GM12878 (cell line): ENCODE results near the gene FBLN1. TPM values are rescaled to one million over a fixed set of nuclear protein-coding genes. Genes with fewer than 3 reads are reported as not detected.

Experiments
- ATAC-seq: fragments of 200-7000 bp; cut with Tn5 transposase; 3 replicates; pipeline ENCODE4 v1.9.1; 2020; ENCODE audit warnings: mild to moderate bottlenecking, moderate library complexity
- BruUV-seq: library from RNA; stranded (reverse); fragments of 400-500 nt; replicated peaks from 2 replicates; lab custom pipeline; 2021; lab: Mats Ljungman, UMichigan
- CTCF ChIA-PET: fragments of 300-600 bp; sonication (Branson Sonifier 250); formaldehyde crosslinking; extraction: SDS; loops from one replicate; lab custom pipeline; 2021; ENCODE audit warnings: inconsistent platforms; lab: Yijun Ruan, JAX
- POLR2A ChIA-PET: fragments of 350-600 bp; formaldehyde crosslinking; extraction: SDS; loops from one replicate; lab custom pipeline; 2021; ENCODE audit warnings: inconsistent platforms; lab: Charles Lee
- RAD21 ChIA-PET: fragments of 300-600 bp; sonication (Branson Sonifier 250); formaldehyde crosslinking; loops from one replicate; lab custom pipeline; 2023; ENCODE audit warnings: antibody characterized with exemption; ENCODE audit not compliant: unreplicated experiment; lab: Charles Lee
- SMC1A ChIA-PET: fragments of 300-600 bp; sonication (Branson Sonifier 250); formaldehyde crosslinking; loops from one replicate; lab custom pipeline; 2023; ENCODE audit not compliant: unreplicated experiment, uncharacterized antibody; lab: Charles Lee
- DNase-seq: peaks from one replicate; pipeline ENCODE4 v3.0.0-alpha.2; 2011; ENCODE audit warnings: low read depth, low spot score
- FAIRE-seq: peaks from 3 replicates; lab custom pipeline; 2011; peaks lifted over from hg19 to GRCh38; lab: Jason Lieb, UNC
- H2AFZ ChIP-seq: 2 replicates; pipeline ENCODE4 v1.6.0; 2011; ENCODE audit warnings: low read depth, low read length, control low read depth; ENCODE audit not compliant: control insufficient read depth
- H3K27ac ChIP-seq: 2 replicates; pipeline ENCODE4 v1.5.1; 2011; ENCODE audit warnings: control low read depth; ENCODE audit not compliant: control insufficient read depth, insufficient read depth
- H3K27me3 ChIP-seq, 2 experiments: replicated peaks in 1 of 2; 2 replicates each; pipeline versions ENCODE4 v1.6.0 to v1.6.1; 2011; ENCODE audit warnings: low read length in 1 of 2; ENCODE audit not compliant: control insufficient read depth in 2 of 2, insufficient read depth in 2 of 2
- H3K36me3 ChIP-seq, 2 experiments: 2 replicates each; pipeline ENCODE4 v1.5.1; 2011; ENCODE audit warnings: low read length in 1 of 2; ENCODE audit not compliant: control insufficient read depth in 2 of 2, insufficient read depth in 2 of 2
- H3K4me1 ChIP-seq: 2 replicates; pipeline ENCODE4 v1.6.1; 2011; ENCODE audit warnings: mild to moderate bottlenecking, low read length, moderate library complexity, mixed read lengths; ENCODE audit not compliant: control insufficient read depth, insufficient read depth
- H3K4me2 ChIP-seq: 2 replicates; pipeline ENCODE4 v1.6.0; 2011; ENCODE audit warnings: control low read depth; ENCODE audit not compliant: control insufficient read depth, insufficient read depth
- H3K4me3 ChIP-seq: fragments of 200-600 bp; sonication (generic); 2 replicates; pipeline ENCODE4 v1.5.1; 2016
- H3K79me2 ChIP-seq: 2 replicates; pipeline ENCODE4 v1.6.0; 2011; ENCODE audit warnings: low read length; ENCODE audit not compliant: control insufficient read depth, insufficient read depth
- H3K9ac ChIP-seq: 2 replicates; pipeline ENCODE4 v1.8.0; 2011; ENCODE audit warnings: low read length, control low read depth, mixed read lengths; ENCODE audit not compliant: control insufficient read depth, insufficient read depth
- H3K9me3 ChIP-seq: replicated peaks from 3 replicates; pipeline ENCODE4 v1.5.1; 2011; ENCODE audit warnings: mild to moderate bottlenecking, low read length; ENCODE audit not compliant: control insufficient read depth, insufficient read depth
- H4K20me1 ChIP-seq: 2 replicates; pipeline ENCODE4 v1.6.0; 2011; ENCODE audit not compliant: control insufficient read depth, insufficient read depth
- BCLAF1 ChIP-seq: fragments of 450-650 bp; IDR thresholded peaks from 2 replicates; pipeline ENCODE4 v1.6.1; 2017; ENCODE audit warnings: antibody characterized with exemption, mild to moderate bottlenecking, moderate library complexity
- IKZF2 ChIP-seq, 2 experiments: fragments of 450-650 bp; IDR thresholded peaks; 2 replicates each; pipeline ENCODE4 v1.6.1; 2017; ENCODE audit warnings: mild to moderate bottlenecking in 2 of 2, moderate library complexity in 2 of 2
- IRF4 ChIP-seq: IDR thresholded peaks from 2 replicates; pipeline ENCODE4 v1.6.1; 2011; ENCODE audit warnings: low read depth, low read length
- MTA3 ChIP-seq: IDR thresholded peaks from 2 replicates; pipeline ENCODE4 v1.6.1; 2012; ENCODE audit warnings: low read length, inconsistent platforms, borderline replicate concordance
- PAX8 ChIP-seq: fragments of 450-650 bp; IDR thresholded peaks from 2 replicates; pipeline ENCODE4 v1.6.1; 2017; ENCODE audit warnings: mild to moderate bottlenecking, moderate library complexity
- PKNOX1 ChIP-seq: fragments of 450-650 bp; IDR thresholded peaks from 2 replicates; pipeline ENCODE4 v1.6.1; 2016; ENCODE audit warnings: mild to moderate bottlenecking
- RAD21 ChIP-seq: IDR thresholded peaks from 2 replicates; pipeline ENCODE4 v1.6.1; 2011; ENCODE audit warnings: mild to moderate bottlenecking, low read depth, low read length, moderate library complexity; ENCODE audit not compliant: insufficient read depth
- RB1 ChIP-seq: fragments of 450-650 bp; formaldehyde crosslinking; IDR thresholded peaks from 2 replicates; pipeline ENCODE4 v1.6.1; 2017; ENCODE audit warnings: mild to moderate bottlenecking, borderline replicate concordance
- RCOR1 ChIP-seq: conservative IDR thresholded peaks from 2 replicates; pipeline ENCODE4 v1.6.1; 2012; ENCODE audit warnings: low read depth, low read length, improper control_type of control experiment
- SMAD1 ChIP-seq: fragments of 450-650 bp; IDR thresholded peaks from 2 replicates; pipeline ENCODE4 v1.6.1; 2018; ENCODE audit warnings: mild to moderate bottlenecking, low read depth; ENCODE audit not compliant: partially characterized antibody
- STAT1 ChIP-seq: fragments of 450-650 bp; conservative IDR thresholded peaks from 2 replicates; pipeline ENCODE4 v1.6.1; 2014; ENCODE audit warnings: antibody characterized with exemption, mild to moderate bottlenecking
- STAT3 ChIP-seq: IDR thresholded peaks from 2 replicates; pipeline ENCODE4 v1.6.1; 2011; ENCODE audit warnings: low read depth, low read length, improper control_type of control experiment
- TARDBP ChIP-seq: IDR thresholded peaks from 2 replicates; pipeline ENCODE4 v1.6.1; 2016; ENCODE audit warnings: borderline replicate concordance
- TCF12 ChIP-seq: IDR thresholded peaks from 2 replicates; pipeline ENCODE4 v1.6.1; 2011; ENCODE audit warnings: low read depth, mild to moderate bottlenecking, low read length
- WRNIP1 ChIP-seq: IDR thresholded peaks from 2 replicates; pipeline ENCODE4 v1.6.1; 2011; ENCODE audit warnings: low read depth, low read length, improper control_type of control experiment, borderline replicate concordance
- ZSCAN29 ChIP-seq: fragments of 450-650 bp; IDR thresholded peaks from 2 replicates; pipeline ENCODE4 v1.6.1; 2017; ENCODE audit warnings: mild to moderate bottlenecking, moderate library complexity
- ZZZ3 ChIP-seq: IDR thresholded peaks from 2 replicates; pipeline ENCODE4 v1.6.1; 2011; ENCODE audit warnings: low read depth; ENCODE audit not compliant: control insufficient read depth, insufficient read length
- WGBS: methylation state at CpG from one replicate; pipeline ENCODE4 v1.1.6; 2016; ENCODE audit warnings: low lambda C conversion rate; ENCODE audit not compliant: insufficient replicate concordance, insufficient coverage; ENCODE audit errors: missing lambda C conversion rate; 5-methylcytosine and 5-hydroxymethylcytosine counted together
- in situ Hi-C: fragments of 300-500 bp; cut with MboI; formaldehyde crosslinking; loops from 9 replicates; pipeline ENCODE4 v1.14.3; 2018; ENCODE audit warnings: mixed read lengths
- intact Hi-C: fragments of 100-400 bp; cut with micrococcal nuclease; formaldehyde crosslinking; loops from one replicate; pipeline ENCODE4 v1.14.2; 2022; ENCODE audit not compliant: unreplicated experiment
- polyA plus RNA-seq, 11 experiments: library from polyadenylated mRNA; depleted of rRNA in 4 of 11; unstranded in 6 of 11; stranded (reverse) in 5 of 11; fragments of >200 nt; fragmentation: Nextera tagmentation in 4 of 11; fragmentation: Illumina TruSeq in 1 of 11; extraction: Ambion mirVana in 4 of 11; extraction: Trizol in 1 of 11; gene quantifications; 1 replicate in 1 of 11; 2 replicates in 10 of 11; pipeline versions ENCODE4 v1.2.1 to v1.2.3, GENCODE V29; 2011 to 2016; ENCODE audit warnings: inconsistent platforms in 2 of 11, missing spikeins in 2 of 11, low read depth in 1 of 11
- total RNA-seq, 4 experiments: library from RNA; depleted of rRNA in 3 of 4; stranded (reverse); fragments of >200 nt in 3 of 4; fragmentation: Illumina TruSeq in 1 of 4; extraction: Trizol in 1 of 4; gene quantifications; 2 replicates each; pipeline versions ENCODE4 v1.2.1 to v1.2.3, GENCODE V29; 2013 to 2021

FBLN1 gene
- total and polyA plus RNA-seq, 10 of the 15 experiments (the other 5 are each of a cell fraction or from before 2014, with no cell fraction given) = 0.20 to 0.51 TPM; not detected in 8

DNA sequence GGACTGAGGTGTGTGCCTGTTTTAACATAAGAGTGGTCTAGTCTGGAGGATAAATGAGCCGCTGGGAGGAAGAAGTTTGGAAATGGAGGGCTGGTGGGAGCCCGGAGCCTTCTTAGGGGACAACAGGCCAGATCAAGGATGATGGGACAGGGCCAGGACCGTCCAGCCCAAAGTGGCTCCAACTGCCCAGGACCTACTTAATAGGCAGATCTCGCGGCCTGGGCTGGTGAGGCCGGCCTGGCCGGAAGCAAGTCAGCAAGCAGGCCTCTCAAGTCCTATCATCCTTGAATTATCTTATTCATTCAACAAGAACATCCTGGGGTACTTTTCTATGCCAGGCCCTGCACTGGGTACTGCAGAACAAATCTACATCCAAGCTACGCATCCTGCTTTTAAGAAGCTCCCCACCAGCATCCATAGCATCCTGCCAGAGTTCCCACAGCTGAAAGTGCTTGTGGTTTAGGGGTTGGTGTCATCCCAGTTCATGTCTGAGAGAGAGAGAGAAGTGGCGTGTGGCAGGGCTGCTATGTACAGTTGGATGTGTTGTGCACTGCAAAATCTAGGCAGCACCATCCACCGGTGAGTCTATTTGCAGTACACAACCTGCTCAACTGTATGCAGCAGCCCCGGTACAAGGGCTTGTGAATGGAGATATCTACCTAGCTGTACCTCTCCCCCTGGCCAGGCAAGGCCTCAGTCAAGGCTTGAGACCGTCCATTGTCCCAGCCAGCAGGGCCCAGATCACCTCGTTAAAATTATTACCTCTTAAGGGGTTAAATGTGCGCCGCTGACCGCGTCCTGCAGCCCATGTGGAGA, 82.1 kb downstream of the FBLN1 start:
- ChIA-PET POLR2A (no interaction called here), RAD21 (no interaction called here), CTCF (no interaction called here), SMC1A (no interaction called here)
- Histone ChIP-seq H3K79me2 (no peaks in the 10 kb centered on the region), H3K27me3 (no peaks in the 10 kb centered on the region; a peak in 2 of 4 replicates), H2AFZ (no peak overlapping the region), H3K9me3 (no peaks in the 10 kb centered on the region), H3K27ac (no peak overlapping the region), H3K4me2 (no peak overlapping the region), H4K20me1 (no peaks in the 10 kb centered on the region), H3K4me3 (no peak overlapping the region), H3K4me1 (peaks cover 2% of the 10 kb centered on the region), H3K9ac (no peak overlapping the region), H3K36me3 (no peaks in the 10 kb centered on the region)
- DNase-seq = no peak
- intact Hi-C loops = no loop called here
- in situ Hi-C loops = no loop called here
- ATAC-seq = no peak
- WGBS = 52% methylated on average over 17 of the region's 17 CpGs
- TF ChIP-seq ZZZ3 = no peak
- no peak for TF ChIP-seq TARDBP
- TF ChIP-seq BCLAF1 = no peak
- TF ChIP-seq IRF4 = no peak
- TF ChIP-seq STAT3 = no peak
- TF ChIP-seq WRNIP1 = no peak
- no peak for TF ChIP-seq PAX8
- TF ChIP-seq ZSCAN29 = no peak
- no peak for TF ChIP-seq IKZF2 (IDR thresholded peaks at IDR 0.05)
- no peak for TF ChIP-seq SMAD1
- TF ChIP-seq STAT1 = no peak
- no peak for TF ChIP-seq PKNOX1
- no peak for TF ChIP-seq MTA3
- no peak for TF ChIP-seq RB1
- TF ChIP-seq RAD21 = no peak
- no peak for TF ChIP-seq RCOR1
- TF ChIP-seq TCF12 = no peak
- no peak for FAIRE-seq
- no TSS peak for BruUV-seq
